OCI-LY7 (cell line): ENCODE measurements around the gene CKMT2.

Source experiments
- EZH2phosphoT487 ChIP-seq: fragments of 200-600 bp; sonication (generic); IDR thresholded peaks from 2 replicates; pipeline ENCODE4 v1.6.1; 2018; ENCODE audit warnings: low read depth, borderline replicate concordance, mild to moderate bottlenecking, mixed run types, antibody characterized with exemption, low read length, moderate library complexity, mixed read lengths
- TF ChIP-seq, protein P1 (sequence below): fragments of 200-600 bp; sonication (generic); conservative IDR thresholded peaks from 2 replicates; pipeline ENCODE4 v1.5.1; 2014; ENCODE audit warnings: mild to moderate bottlenecking, antibody characterized with exemption, low read length, moderate library complexity, mixed read lengths

DNA sequence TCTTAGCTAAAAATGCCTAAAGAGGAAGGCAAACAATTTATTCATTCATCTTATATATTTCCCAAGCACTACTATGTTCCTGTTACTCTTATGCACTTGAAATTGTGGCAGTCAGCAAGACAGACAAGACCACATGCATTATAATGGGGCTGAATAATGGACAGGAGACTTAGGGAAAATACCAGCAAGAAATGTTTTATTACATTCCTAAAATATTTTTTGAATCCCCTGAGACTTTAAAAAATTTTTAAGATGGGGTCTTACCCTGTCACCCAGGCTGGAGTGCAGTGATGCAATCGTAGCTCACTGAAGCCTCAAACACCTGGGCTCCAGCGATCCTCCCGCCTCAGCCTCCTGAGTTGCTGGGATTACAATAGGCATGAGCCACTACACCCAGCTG lies 81.5 kb downstream of the CKMT2 start:
- TF ChIP-seq, protein P1, sequence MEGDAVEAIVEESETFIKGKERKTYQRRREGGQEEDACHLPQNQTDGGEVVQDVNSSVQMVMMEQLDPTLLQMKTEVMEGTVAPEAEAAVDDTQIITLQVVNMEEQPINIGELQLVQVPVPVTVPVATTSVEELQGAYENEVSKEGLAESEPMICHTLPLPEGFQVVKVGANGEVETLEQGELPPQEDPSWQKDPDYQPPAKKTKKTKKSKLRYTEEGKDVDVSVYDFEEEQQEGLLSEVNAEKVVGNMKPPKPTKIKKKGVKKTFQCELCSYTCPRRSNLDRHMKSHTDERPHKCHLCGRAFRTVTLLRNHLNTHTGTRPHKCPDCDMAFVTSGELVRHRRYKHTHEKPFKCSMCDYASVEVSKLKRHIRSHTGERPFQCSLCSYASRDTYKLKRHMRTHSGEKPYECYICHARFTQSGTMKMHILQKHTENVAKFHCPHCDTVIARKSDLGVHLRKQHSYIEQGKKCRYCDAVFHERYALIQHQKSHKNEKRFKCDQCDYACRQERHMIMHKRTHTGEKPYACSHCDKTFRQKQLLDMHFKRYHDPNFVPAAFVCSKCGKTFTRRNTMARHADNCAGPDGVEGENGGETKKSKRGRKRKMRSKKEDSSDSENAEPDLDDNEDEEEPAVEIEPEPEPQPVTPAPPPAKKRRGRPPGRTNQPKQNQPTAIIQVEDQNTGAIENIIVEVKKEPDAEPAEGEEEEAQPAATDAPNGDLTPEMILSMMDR: no peak
- TF ChIP-seq EZH2phosphoT487: no peak
